Measurements from ENCODE around the gene CARM1. TPM values are rescaled to one million over a fixed set of nuclear protein-coding genes. Genes with fewer than 3 reads are reported as not detected.

The CARM1 gene
- total and polyA plus RNA-seq, 5 donors = 30.8 to 37.2 (median 32.6) TPM

DNA sequence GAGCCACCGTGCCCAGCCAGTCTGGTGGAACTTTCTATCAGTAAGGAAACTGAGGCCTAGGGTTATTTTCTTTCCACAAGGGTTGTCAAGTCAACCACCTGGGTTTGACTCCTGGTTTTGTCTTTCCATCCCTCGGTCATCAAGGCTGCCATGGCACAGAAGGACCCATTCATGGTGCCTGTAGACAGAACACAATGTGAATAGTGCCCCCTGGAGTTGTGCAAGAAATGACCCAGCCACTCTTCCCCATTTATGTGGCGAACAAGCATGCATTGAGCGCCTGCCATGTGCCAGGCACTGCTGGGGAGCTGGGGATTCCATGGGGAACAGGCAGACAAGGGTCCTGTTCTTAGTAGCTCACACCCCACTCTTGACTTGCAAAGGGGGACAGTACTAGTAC, 93.5 kb downstream of the CARM1 start:
- DNase-seq (peak in 1 of 3 donors; percentile 20), ATAC-seq (no peak)
- intact Hi-C loops (cut with DNase I) = no loop called here
- H3K9me3 ChIP-seq (ENCODE audit: control insufficient read depth, low read length) = no peaks in the 10 kb centered on the region
- H3K4me3 ChIP-seq (ENCODE audit: low read length) = no peak overlapping the region
- peaks cover 7% of the 10 kb centered on the region for H3K4me1 ChIP-seq (ENCODE audit: control insufficient read depth, insufficient read depth, low read length)
- 96% methylated on average over 4 of the region's 4 CpGs for WGBS
- no peaks in the 10 kb centered on the region for H3K27me3 ChIP-seq (ENCODE audit: control insufficient read depth, insufficient read depth)
- no peak overlapping the region for H3K27ac ChIP-seq (ENCODE audit: low read length)

GRCh38 chr19:10965398-10965797, 94.0 kb downstream of the CARM1 start:
- no peaks in the 10 kb centered on the region for H3K27me3 ChIP-seq (ENCODE audit: control insufficient read depth, insufficient read depth)
- H3K4me3 ChIP-seq (ENCODE audit: low read length) = no peak overlapping the region
- H3K27ac ChIP-seq (ENCODE audit: low read length) = no peak overlapping the region
- H3K4me1 ChIP-seq (ENCODE audit: control insufficient read depth, insufficient read depth, low read length) = peaks cover 7% of the 10 kb centered on the region
- ATAC-seq (no peak), DNase-seq (no peak)
- 80% methylated on average over 6 of the region's 6 CpGs for WGBS
- no peaks in the 10 kb centered on the region for H3K9me3 ChIP-seq (ENCODE audit: control insufficient read depth, low read length)
- intact Hi-C loops (cut with DNase I) = no loop called here

DNA sequence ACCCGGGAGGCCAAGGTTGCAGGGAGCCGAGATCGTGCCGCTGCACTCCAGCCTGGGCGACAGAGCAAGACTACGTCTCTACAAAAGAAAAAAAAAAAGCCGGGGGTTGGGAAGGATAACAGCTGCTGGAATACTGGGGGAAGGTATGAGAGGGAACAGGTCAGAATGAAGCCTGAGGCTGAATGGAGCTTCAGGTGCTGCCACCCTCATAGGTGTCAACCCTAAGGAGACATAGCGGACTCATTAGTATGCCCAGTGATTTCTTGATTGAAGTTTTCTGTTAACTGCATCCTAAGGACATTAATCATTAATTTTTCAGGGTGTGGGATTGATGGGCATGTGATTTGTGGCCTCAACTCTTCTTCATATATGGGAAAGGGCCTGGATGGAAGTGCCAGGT, 95.5 kb downstream of the CARM1 start:
- no peak overlapping the region for H3K4me3 ChIP-seq (ENCODE audit: low read length)
- intact Hi-C loops (cut with DNase I) = no loop called here
- 89% methylated on average over 8 of the region's 8 CpGs for WGBS
- H3K4me1 ChIP-seq (ENCODE audit: control insufficient read depth, insufficient read depth, low read length) = peaks cover 7% of the 10 kb centered on the region
- ATAC-seq = no peak
- no peak for DNase-seq
- no peak overlapping the region for H3K27ac ChIP-seq (ENCODE audit: low read length)
- H3K9me3 ChIP-seq (ENCODE audit: control insufficient read depth, low read length) = no peaks in the 10 kb centered on the region
- no peaks in the 10 kb centered on the region for H3K27me3 ChIP-seq (ENCODE audit: control insufficient read depth, insufficient read depth)

DNA sequence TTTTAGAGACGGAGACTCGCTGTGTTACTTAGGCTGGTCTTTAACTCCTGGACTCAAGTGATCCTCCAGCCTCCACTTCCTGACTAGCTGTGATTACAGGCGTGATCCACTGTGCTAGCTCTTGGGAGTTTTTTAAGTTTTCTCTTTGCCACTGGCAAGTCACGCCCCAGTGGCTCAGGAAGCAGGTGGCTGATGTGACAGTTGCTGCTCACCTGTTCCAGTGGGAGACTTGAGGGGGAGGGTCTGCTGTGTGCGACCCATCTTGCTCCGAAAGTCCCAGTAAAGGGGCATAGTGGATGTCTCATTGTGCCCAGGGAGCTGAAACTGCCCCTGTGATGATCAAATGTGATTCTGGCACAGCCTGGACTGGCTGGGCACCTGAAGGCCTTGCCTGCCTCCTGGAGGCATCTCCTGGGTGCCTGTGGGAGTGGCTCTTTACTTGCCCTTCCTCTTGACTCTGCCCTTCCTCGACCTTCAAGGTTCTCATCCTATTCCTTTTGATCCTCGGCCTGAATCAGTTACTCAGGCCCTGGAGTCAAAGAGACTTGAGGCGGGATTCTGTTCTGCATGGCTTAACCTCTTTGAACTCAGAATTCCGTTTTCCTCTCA, 97.3 kb downstream of the CARM1 start:
- Histone ChIP-seq H3K27me3 (ENCODE audit: control insufficient read depth, insufficient read depth) (no peaks in the 10 kb centered on the region), H3K27ac (ENCODE audit: low read length) (peak overlapping the region; percentile 48), H3K4me1 (ENCODE audit: control insufficient read depth, insufficient read depth, low read length) (peaks cover 7% of the 10 kb centered on the region), H3K4me3 (ENCODE audit: low read length) (no peak overlapping the region), H3K9me3 (ENCODE audit: control insufficient read depth, low read length) (no peaks in the 10 kb centered on the region)
- ATAC-seq = peak in 1 of 2 donors; percentile 43
- peak in 1 of 3 donors; percentile 18 for DNase-seq
- intact Hi-C loops (cut with DNase I) = no loop called here
- WGBS = 61% methylated on average over 10 of the region's 10 CpGs

DNA sequence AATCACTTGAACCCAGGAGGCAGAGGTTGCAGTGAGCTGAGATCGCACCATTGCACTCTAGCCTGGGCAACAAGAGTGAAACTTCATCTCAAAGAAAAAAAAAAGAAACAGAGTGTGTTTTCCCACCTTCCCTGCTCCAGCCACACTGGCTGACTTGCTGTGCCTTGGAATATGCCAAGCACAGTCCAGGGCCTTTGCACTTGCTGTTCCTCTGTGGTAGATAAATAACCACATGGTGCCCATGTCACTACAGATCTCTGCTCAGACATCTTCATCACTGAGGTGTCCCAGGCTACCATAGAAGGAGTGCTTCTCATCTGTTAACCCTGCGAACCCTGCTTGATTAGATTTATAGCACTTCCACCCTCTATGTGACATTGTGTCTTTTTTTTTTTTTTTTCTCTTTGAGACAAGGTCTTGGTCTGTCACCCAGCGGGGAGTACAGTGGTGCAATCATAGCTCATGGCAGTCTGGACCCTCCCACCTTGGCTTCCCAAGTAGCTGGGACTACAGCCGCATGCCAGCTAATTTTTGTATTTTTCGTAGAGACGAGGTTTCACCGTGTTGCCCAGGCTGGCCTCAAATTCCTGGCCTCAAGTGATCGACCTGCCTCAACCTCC, 99.9 kb downstream of the CARM1 start:
- Histone ChIP-seq H3K4me1 (ENCODE audit: control insufficient read depth, insufficient read depth, low read length) (peaks cover 17% of the 10 kb centered on the region), H3K9me3 (ENCODE audit: control insufficient read depth, low read length) (no peaks in the 10 kb centered on the region), H3K27me3 (ENCODE audit: control insufficient read depth, insufficient read depth) (no peaks in the 10 kb centered on the region), H3K4me3 (ENCODE audit: low read length) (no peak overlapping the region), H3K27ac (ENCODE audit: low read length) (no peak overlapping the region)
- intact Hi-C loops (cut with DNase I) = no loop called here
- ATAC-seq (no peak), DNase-seq (peak in 1 of 3 donors; percentile 38)
- WGBS = 92% methylated on average over 8 of the region's 8 CpGs

Small RNAs within 50 kb of the gene (microRNA-seq; reads per million reads assigned to microRNA genes)
- gene MIR6793 = 0.42 to 0.54 reads per million in 2 donors

Other genes starting within 250 kb of the CARM1 start
- gene SLC44A2, start 246.0 kb upstream of the CARM1 start, total RNA-seq = 100 to 1,000 TPM; 105 to 145 (median 110) TPM
- gene SLC44A2, start 246.0 kb upstream of the CARM1 start, polyA plus RNA-seq = 70.1 TPM
- gene ILF3, start 217.2 kb upstream of the CARM1 start, total RNA-seq = 100 to 1,000 TPM; 119 to 161 (median 141) TPM
- 74.2 TPM for gene ILF3, start 217.2 kb upstream of the CARM1 start, polyA plus RNA-seq
- gene QTRT1, start 170.1 kb upstream of the CARM1 start, total RNA-seq = 10 to 100 TPM; 23.7 to 30.7 (median 26.1) TPM
- gene QTRT1, start 170.1 kb upstream of the CARM1 start, polyA plus RNA-seq = 33.1 TPM
- gene DNM2, start 153.5 kb upstream of the CARM1 start, total RNA-seq = 100 to 1,000 TPM; 176 to 202 (median 189) TPM
- gene DNM2, start 153.5 kb upstream of the CARM1 start, polyA plus RNA-seq = 129 TPM
- 10 to 100 TPM; 24.6 to 30.4 (median 27.8) TPM for gene TMED1, start 35.3 kb upstream of the CARM1 start, total RNA-seq
- 43.4 TPM for gene TMED1, start 35.3 kb upstream of the CARM1 start, polyA plus RNA-seq
- gene C19orf38, start 23.1 kb upstream of the CARM1 start, total RNA-seq = 1 to 10 TPM in 1 of 4 donors, under 1 TPM in 3; 0.39 to 1.4 (median 0.64) TPM
- 0.23 TPM for gene C19orf38, start 23.1 kb upstream of the CARM1 start, polyA plus RNA-seq
- 10 to 100 TPM; 19.3 to 25.5 (median 24.4) TPM for gene YIPF2, start 57.1 kb downstream of the CARM1 start, total RNA-seq
- gene YIPF2, start 57.1 kb downstream of the CARM1 start, polyA plus RNA-seq = 26.5 TPM
- gene TIMM29, start 57.3 kb downstream of the CARM1 start, total RNA-seq = 10 to 100 TPM; 12.2 to 14.5 (median 13.0) TPM
- 14.1 TPM for gene TIMM29, start 57.3 kb downstream of the CARM1 start, polyA plus RNA-seq
- 10 to 100 TPM; 33.1 to 49.6 (median 45.6) TPM for gene SMARCA4, start 89.5 kb downstream of the CARM1 start, total RNA-seq
- gene SMARCA4, start 89.5 kb downstream of the CARM1 start, polyA plus RNA-seq = 39.7 TPM
- 100 to 1,000 TPM in 1 of 4 donors, 10 to 100 TPM in 2, 1 to 10 TPM in 1; 7.6 to 101 (median 21.6) TPM for gene LDLR, start 217.9 kb downstream of the CARM1 start, total RNA-seq
- gene LDLR, start 217.9 kb downstream of the CARM1 start, polyA plus RNA-seq = 19.3 TPM

All from right cardiac atrium (tissue), 5 donors.